IMR-90 (cell line): ENCODE data around the gene ADAMTS16. TPM values are rescaled to one million over a fixed set of nuclear protein-coding genes. Genes with fewer than 3 reads are reported as not detected.

Experiments
- ATAC-seq: fragments of 200-7000 bp; cut with Tn5 transposase; 2 replicates; pipeline ENCODE4 v1.9.1; 2020; ENCODE audit warnings: low read depth, mild to moderate bottlenecking, moderate library complexity
- BruUV-seq: library from RNA; stranded (reverse); fragments of 400-500 nt; replicated peaks from 2 replicates; lab custom pipeline; 2021; lab: Mats Ljungman, UMichigan
- CTCF ChIA-PET: fragments of 300-600 bp; formaldehyde crosslinking; extraction: SDS; loops from one replicate; lab custom pipeline; 2021; ENCODE audit warnings: antibody characterized with exemption; lab: Yijun Ruan, JAX
- POLR2A ChIA-PET: fragments of 300-600 bp; sonication (Branson Sonifier 250); formaldehyde crosslinking; loops from one replicate; lab custom pipeline; 2022; ENCODE audit warnings: antibody characterized with exemption; ENCODE audit not compliant: unreplicated experiment; lab: Charles Lee
- DNase-seq: peaks from one replicate; pipeline ENCODE4 v3.0.0; 2013
- H2AFZ ChIP-seq: replicated peaks from 2 replicates; pipeline ENCODE3; 2013; ENCODE audit warnings: low read length, mild to moderate bottlenecking; ENCODE audit not compliant: poor library complexity
- H2AK5ac ChIP-seq: 2 replicates; pipeline ENCODE4 v1.6.1; 2013; ENCODE audit warnings: low read depth, low read length, inconsistent platforms
- H2AK9ac ChIP-seq: replicated peaks from 2 replicates; pipeline ENCODE3; 2013; ENCODE audit warnings: mild to moderate bottlenecking, low read depth, low read length, moderate library complexity; ENCODE audit not compliant: poor library complexity
- H2BK120ac ChIP-seq: 2 replicates; pipeline ENCODE4 v1.6.1; 2013; ENCODE audit warnings: low read depth, low read length, inconsistent platforms
- H2BK15ac ChIP-seq: 3 replicates; pipeline ENCODE4 v1.6.1; 2013; ENCODE audit warnings: low read depth, low read length, inconsistent platforms
- H2BK20ac ChIP-seq: 2 replicates; pipeline ENCODE4 v1.6.1; 2013; ENCODE audit warnings: low read depth, mild to moderate bottlenecking, inconsistent platforms, low read length, moderate library complexity
- H2BK5ac ChIP-seq: 2 replicates; pipeline ENCODE4 v1.6.1; 2013; ENCODE audit warnings: mild to moderate bottlenecking, low read depth, low read length, inconsistent platforms; ENCODE audit not compliant: poor library complexity, severe bottlenecking
- H3K14ac ChIP-seq: replicated peaks from 2 replicates; pipeline ENCODE4 v1.6.1; 2013; ENCODE audit warnings: low read depth, low read length, inconsistent platforms
- H3K18ac ChIP-seq: 2 replicates; pipeline ENCODE4 v1.6.1; 2013; ENCODE audit warnings: low read depth, low read length, control low read depth
- H3K23ac ChIP-seq: 2 replicates; pipeline ENCODE4 v1.6.1; 2013; ENCODE audit warnings: low read depth, low read length, inconsistent platforms
- H3K27ac ChIP-seq: 2 replicates; pipeline ENCODE4 v1.5.1; 2013; ENCODE audit warnings: mild to moderate bottlenecking, control low read depth, low read length; ENCODE audit not compliant: insufficient read depth
- H3K27me3 ChIP-seq: 2 replicates; pipeline ENCODE4 v1.6.1; 2013; ENCODE audit warnings: low read length; ENCODE audit not compliant: control insufficient read depth, insufficient read depth
- H3K36me3 ChIP-seq: 2 replicates; pipeline ENCODE4 v1.6.1; 2013; ENCODE audit warnings: low read length, mixed read lengths; ENCODE audit not compliant: control insufficient read depth, insufficient read depth
- H3K4ac ChIP-seq: 2 replicates; pipeline ENCODE4 v1.6.1; 2013; ENCODE audit warnings: low read depth, low read length, inconsistent platforms
- H3K4me1 ChIP-seq: 2 replicates; pipeline ENCODE4 v1.6.1; 2013; ENCODE audit warnings: low read length, mixed read lengths; ENCODE audit not compliant: control insufficient read depth, insufficient read depth
- H3K4me2 ChIP-seq: 2 replicates; pipeline ENCODE4 v1.6.1; 2013; ENCODE audit warnings: low read depth, mild to moderate bottlenecking, control low read depth, low read length, moderate library complexity
- H3K4me3 ChIP-seq: 2 replicates; pipeline ENCODE4 v1.5.1; 2013; ENCODE audit warnings: low read depth, mild to moderate bottlenecking, control low read depth, low read length, moderate library complexity; ENCODE audit not compliant: insufficient read depth
- H3K56ac ChIP-seq: 2 replicates; pipeline ENCODE4 v1.6.1; 2013; ENCODE audit warnings: low read length, inconsistent platforms; ENCODE audit not compliant: insufficient read depth; ENCODE audit errors: extremely low read depth
- H3K79me1 ChIP-seq, 2 experiments: 2 replicates each; pipeline ENCODE4 v1.6.1; 2013; ENCODE audit warnings: low read length in 2 of 2, inconsistent platforms in 1 of 2, low read depth in 1 of 2
- H3K9ac ChIP-seq: 2 replicates; pipeline ENCODE4 v1.6.1; 2013; ENCODE audit warnings: low read depth, low read length, control low read depth
- H3K9me1 ChIP-seq: 2 replicates; pipeline ENCODE4 v1.6.1; 2013; ENCODE audit warnings: low read length, inconsistent platforms; ENCODE audit not compliant: insufficient read depth
- H3K9me3 ChIP-seq: 2 replicates; pipeline ENCODE4 v1.6.1; 2013; ENCODE audit warnings: low read length; ENCODE audit not compliant: control insufficient read depth, insufficient read depth
- H4K20me1 ChIP-seq: 2 replicates; pipeline ENCODE4 v1.6.1; 2013; ENCODE audit warnings: low read length, inconsistent platforms; ENCODE audit not compliant: insufficient read depth
- H4K5ac ChIP-seq: 2 replicates; pipeline ENCODE4 v1.6.1; 2013; ENCODE audit warnings: mild to moderate bottlenecking, low read depth, low read length, control low read depth
- H4K8ac ChIP-seq, 2 experiments: 2 replicates each; pipeline ENCODE4 v1.6.1; 2013; ENCODE audit warnings: low read depth in 2 of 2, low read length in 2 of 2, control low read depth in 1 of 2, inconsistent platforms in 1 of 2
- H4K91ac ChIP-seq: 2 replicates; pipeline ENCODE4 v1.6.1; 2013; ENCODE audit warnings: low read depth, low read length, inconsistent platforms; ENCODE audit not compliant: insufficient read depth
- BHLHE40 ChIP-seq: fragments of 150-350 bp; IDR thresholded peaks from 2 replicates; pipeline ENCODE4 v1.6.1; 2016; ENCODE audit warnings: mild to moderate bottlenecking, low read depth, low read length
- CEBPB ChIP-seq: IDR thresholded peaks from 2 replicates; pipeline ENCODE4 v1.6.1; 2012; ENCODE audit warnings: low read depth, low read length, improper control_type of control experiment
- CHD1 ChIP-seq: IDR thresholded peaks from 2 replicates; pipeline ENCODE4 v1.6.1; 2012; ENCODE audit warnings: low read depth, low read length, improper control_type of control experiment
- CTCF ChIP-seq: conservative IDR thresholded peaks from 2 replicates; pipeline ENCODE4 v1.5.1; 2012; ENCODE audit warnings: mild to moderate bottlenecking, low read depth, low read length, improper control_type of control experiment
- ELK1 ChIP-seq: fragments of 150-350 bp; IDR thresholded peaks from 2 replicates; pipeline ENCODE4 v1.6.1; 2016; ENCODE audit warnings: low read depth, mild to moderate bottlenecking, low read length, moderate library complexity, borderline replicate concordance
- FOS ChIP-seq: fragments of 150-350 bp; IDR thresholded peaks from 2 replicates; pipeline ENCODE4 v1.6.1; 2016; ENCODE audit warnings: low read depth, low read length
- MAFK ChIP-seq: IDR thresholded peaks from 2 replicates; pipeline ENCODE4 v1.6.1; 2012; ENCODE audit warnings: low read depth, low read length, improper control_type of control experiment
- NFE2L2 ChIP-seq: fragments of 150-350 bp; IDR thresholded peaks from 2 replicates; pipeline ENCODE4 v1.6.1; 2016; ENCODE audit warnings: low read depth, mild to moderate bottlenecking, low read length
- POLR2A ChIP-seq: IDR thresholded peaks from 2 replicates; pipeline ENCODE4 v1.6.1; 2012; ENCODE audit warnings: mild to moderate bottlenecking, low read depth, low read length
- RCOR1 ChIP-seq: IDR thresholded peaks from 2 replicates; pipeline ENCODE4 v1.6.1; 2012; ENCODE audit warnings: mild to moderate bottlenecking, low read length, improper control_type of control experiment; ENCODE audit not compliant: insufficient replicate concordance
- RFX5 ChIP-seq: IDR thresholded peaks from 2 replicates; pipeline ENCODE4 v1.8.0; 2012; ENCODE audit warnings: low read depth, mild to moderate bottlenecking, low read length, moderate library complexity
- SMC3 ChIP-seq: fragments of 150-350 bp; IDR thresholded peaks from 2 replicates; pipeline ENCODE4 v1.6.1; 2016; ENCODE audit warnings: low read depth, mild to moderate bottlenecking, antibody characterized with exemption, low read length, moderate library complexity
- USF2 ChIP-seq: fragments of 150-350 bp; IDR thresholded peaks from 2 replicates; pipeline ENCODE4 v1.6.1; 2017; ENCODE audit warnings: mild to moderate bottlenecking, antibody characterized with exemption, low read length, low read depth
- WGBS, 2 experiments: methylation state at CpG; one replicate each; pipeline versions ENCODE4 v1.1.5 to v1.1.7; 2013; ENCODE audit warnings: missing lambda C conversion rate in 2 of 2; ENCODE audit not compliant: insufficient read length in 1 of 2; ENCODE audit errors: extremely low coverage in 2 of 2; 5-methylcytosine and 5-hydroxymethylcytosine counted together
- dilution Hi-C: fragments of 300-500 bp; cut with HindIII; formaldehyde crosslinking; loops from one replicate; pipeline ENCODE4 v1.14.3; 2018; ENCODE audit warnings: low sequenced_read_pairs; ENCODE audit not compliant: unreplicated experiment
- in situ Hi-C: fragments of 300-500 bp; cut with MboI; formaldehyde crosslinking; loops from 3 replicates; pipeline ENCODE4 v1.14.3; 2019; ENCODE audit warnings: low sequenced_read_pairs, inconsistent platforms, mixed read lengths
- intact Hi-C: fragments of 100-400 bp; cut with micrococcal nuclease; formaldehyde crosslinking; loops from 2 replicates; pipeline ENCODE4 v1.10.0; 2022
- polyA plus RNA-seq, 3 experiments: library from polyadenylated mRNA; depleted of rRNA; stranded (reverse); fragments of >200 nt; gene quantifications; 2 replicates each; pipeline ENCODE4 v1.2.3, GENCODE V29; 2012; ENCODE audit warnings: low replicate concordance in 1 of 3
- total RNA-seq: library from RNA; depleted of rRNA; stranded (reverse); fragments of >200 nt; gene quantifications from 2 replicates; pipeline ENCODE4 v1.2.3, GENCODE V29; 2012

ADAMTS16 gene
- total and polyA plus RNA-seq, 2 of the 4 experiments (the other 2 are of a cell fraction), result 0.09 to 0.18 TPM

- H3K4me3 ChIP-seq, result no peak overlapping the region
- no peak overlapping the region for H2AK5ac ChIP-seq
- no peak overlapping the region for H3K56ac ChIP-seq
- no CpG with 5 or more reads among the region's 10 CpGs for WGBS, 2 experiments
- H3K27ac ChIP-seq, result no peak overlapping the region
- TF ChIP-seq MAFK (no peak), RCOR1 (no peak), POLR2A (no peak), RFX5 (no peak), NFE2L2 (no peak), CHD1 (no peak), FOS (no peak), ELK1 (no peak), USF2 (no peak), BHLHE40 (no peak), CEBPB (no peak), SMC3 (no peak), CTCF (no peak)
- H2BK5ac ChIP-seq, result no peak overlapping the region
- no peak overlapping the region for H3K23ac ChIP-seq
- CTCF ChIA-PET, result no interaction called here
- H3K18ac ChIP-seq, result no peak overlapping the region
- no peak overlapping the region for H2AK9ac ChIP-seq
- H2BK120ac ChIP-seq, result no peak overlapping the region
- DNase-seq (no peak), ATAC-seq (no peak)
- H2BK20ac ChIP-seq, result no peak overlapping the region
- no TSS peak for BruUV-seq
- H3K9me3 ChIP-seq, result peaks cover 13% of the 10 kb centered on the region; the same call in 1 of the 2 replicates
- intact Hi-C loops (no loop called here), dilution Hi-C loops (no loop called here), in situ Hi-C loops (no loop called here)
- H3K79me1 ChIP-seq, result no peaks in the 10 kb centered on the region
- no peaks in the 10 kb centered on the region for H3K36me3 ChIP-seq
- H3K9me1 ChIP-seq, result no peaks in the 10 kb centered on the region
- no peak overlapping the region for H2BK15ac ChIP-seq
- H3K9ac ChIP-seq, result no peak overlapping the region
- H4K5ac ChIP-seq, result no peak overlapping the region
- H4K8ac ChIP-seq, result no peak overlapping the region
- H3K4me2 ChIP-seq, result no peak overlapping the region
- H4K20me1 ChIP-seq, result no peaks in the 10 kb centered on the region
- no peak overlapping the region for H4K91ac ChIP-seq
- POLR2A ChIA-PET, result no interaction called here
- no peak overlapping the region for H3K4ac ChIP-seq
- no peaks in the 10 kb centered on the region for H3K4me1 ChIP-seq
- no peak overlapping the region for H2AFZ ChIP-seq
- no peaks in the 10 kb centered on the region for H3K27me3 ChIP-seq
- H3K14ac ChIP-seq, result no peak overlapping the region
These were observed 99.1 kb downstream of the ADAMTS16 start for GRCh38 chr5:5239191-5239590.
